ENCODE data around the gene OSBPL6. TPM values are rescaled to one million over a fixed set of nuclear protein-coding genes. Genes with fewer than 3 reads are reported as not detected.
A peak's percentile ranks its signal among the peaks of the same experiment; 100 is the strongest.
"Not testable (repeated sequence)": the region's sequence is repeated elsewhere in the genome, so short reads cannot be mapped to it uniquely, and the experiment has no call there.

The OSBPL6 gene
- 0.11 and 0.30 TPM in 2 replicates for total RNA-seq (2014; rRNA removed; shearing (Covaris generic); ENCODE audit: low replicate concordance)

GRCh38 chr2:178193823-178194599 is at the start of gene OSBPL6:
OSBPL6 (plus strand) TSS chr2:178194512; CDS start chr2:178306185, 111,673 bp downstream.
- H3K27ac ChIP-seq (ENCODE audit: low read length), result no peak within 1 kb of the TSS
- H3K27me3 ChIP-seq (ENCODE audit: low read length), result no peaks in the 10 kb centered on the region
- no peaks in the 10 kb centered on the region for H4K20me1 ChIP-seq (ENCODE audit: insufficient read depth, low read depth, low read length)
- peak within 1 kb of the TSS; percentile 87 for H3K4me2 ChIP-seq (ENCODE audit: low read depth, low read length, poor library complexity, severe bottlenecking)
- no peaks in the 10 kb centered on the region for H3K9me2 ChIP-seq (replicated peaks; ENCODE audit: insufficient read depth, low read length)
- H3K4me1 ChIP-seq (ENCODE audit: low read length), result peaks cover 16% of the 10 kb centered on the region
- no peak within 1 kb of the TSS for H2AFZ ChIP-seq (ENCODE audit: low read length)
- no peaks in the 10 kb centered on the region for H3K36me3 ChIP-seq (ENCODE audit: insufficient read depth, low read length)
- no peaks in the 10 kb centered on the region for H3K79me2 ChIP-seq (ENCODE audit: low read length)
- peak; percentile 69 for DNase-seq
- peak within 1 kb of the TSS; percentile 59 for H3K9ac ChIP-seq (ENCODE audit: low read length)
- peak within 1 kb of the TSS; percentile 66 for H3K4me3 ChIP-seq (ENCODE audit: low read length)
- no peaks in the 10 kb centered on the region for H3K9me3 ChIP-seq (ENCODE audit: low read length)

GRCh38 chr2:178152033-178152432 is 42.3 kb upstream of the OSBPL6 start:
- H3K9ac ChIP-seq (ENCODE audit: low read length), result no peak overlapping the region
- H3K36me3 ChIP-seq (ENCODE audit: insufficient read depth, low read length), result no peaks in the 10 kb centered on the region
- H3K27me3 ChIP-seq (ENCODE audit: low read length), result no peaks in the 10 kb centered on the region
- H2AFZ ChIP-seq (ENCODE audit: low read length), result no peak overlapping the region
- H3K9me3 ChIP-seq (ENCODE audit: low read length), result no peaks in the 10 kb centered on the region
- DNase-seq, result no peak
- H3K27ac ChIP-seq (ENCODE audit: low read length), result no peak overlapping the region
- H3K79me2 ChIP-seq (ENCODE audit: low read length), result no peaks in the 10 kb centered on the region
- H4K20me1 ChIP-seq (ENCODE audit: insufficient read depth, low read depth, low read length), result no peaks in the 10 kb centered on the region
- H3K4me3 ChIP-seq (ENCODE audit: low read length), result no peak overlapping the region
- H3K4me2 ChIP-seq (ENCODE audit: low read depth, low read length, poor library complexity, severe bottlenecking), result no peak overlapping the region
- no peaks in the 10 kb centered on the region for H3K9me2 ChIP-seq (replicated peaks; ENCODE audit: insufficient read depth, low read length)
- H3K4me1 ChIP-seq (ENCODE audit: low read length), result no peaks in the 10 kb centered on the region

GRCh38 chr2:178152542-178152941 is 41.8 kb upstream of the OSBPL6 start:
- no peak overlapping the region for H3K9ac ChIP-seq (ENCODE audit: low read length)
- H3K27ac ChIP-seq (ENCODE audit: low read length), result no peak overlapping the region
- H3K27me3 ChIP-seq (ENCODE audit: low read length), result no peaks in the 10 kb centered on the region
- DNase-seq, result no peak
- H3K36me3 ChIP-seq (ENCODE audit: insufficient read depth, low read length), result no peaks in the 10 kb centered on the region
- H3K4me1 ChIP-seq (ENCODE audit: low read length), result no peaks in the 10 kb centered on the region
- no peaks in the 10 kb centered on the region for H3K79me2 ChIP-seq (ENCODE audit: low read length)
- H4K20me1 ChIP-seq (ENCODE audit: insufficient read depth, low read depth, low read length), result no peaks in the 10 kb centered on the region
- H3K4me2 ChIP-seq (ENCODE audit: low read depth, low read length, poor library complexity, severe bottlenecking), result no peak overlapping the region
- H3K4me3 ChIP-seq (ENCODE audit: low read length), result no peak overlapping the region
- H3K9me2 ChIP-seq (replicated peaks; ENCODE audit: insufficient read depth, low read length), result no peaks in the 10 kb centered on the region
- H2AFZ ChIP-seq (ENCODE audit: low read length), result no peak overlapping the region
- no peaks in the 10 kb centered on the region for H3K9me3 ChIP-seq (ENCODE audit: low read length)

- no peak overlapping the region for H3K4me2 ChIP-seq (ENCODE audit: low read depth, low read length, poor library complexity, severe bottlenecking)
- no peaks in the 10 kb centered on the region for H3K27me3 ChIP-seq (ENCODE audit: low read length)
- no peak overlapping the region for H3K4me3 ChIP-seq (ENCODE audit: low read length)
- H4K20me1 ChIP-seq (ENCODE audit: insufficient read depth, low read depth, low read length), result no peaks in the 10 kb centered on the region
- H3K4me1 ChIP-seq (ENCODE audit: low read length), result no peaks in the 10 kb centered on the region
- H3K36me3 ChIP-seq (ENCODE audit: insufficient read depth, low read length), result no peaks in the 10 kb centered on the region
- H3K9ac ChIP-seq (ENCODE audit: low read length), result no peak overlapping the region
- DNase-seq, result no peak
- H3K79me2 ChIP-seq (ENCODE audit: low read length), result no peaks in the 10 kb centered on the region
- no peak overlapping the region for H3K27ac ChIP-seq (ENCODE audit: low read length)
- no peak overlapping the region for H2AFZ ChIP-seq (ENCODE audit: low read length)
- H3K9me3 ChIP-seq (ENCODE audit: low read length), result no peaks in the 10 kb centered on the region
- no peaks in the 10 kb centered on the region for H3K9me2 ChIP-seq (replicated peaks; ENCODE audit: insufficient read depth, low read length)
These were observed 41.3 kb upstream of the OSBPL6 start for GRCh38 chr2:178152977-178153376.

- not testable (repeated sequence) for H3K9ac ChIP-seq (ENCODE audit: low read length); H3K4me2 ChIP-seq (ENCODE audit: low read depth, low read length, poor library complexity, severe bottlenecking)
These were observed 40.4 kb upstream of the OSBPL6 start for GRCh38 chr2:178153878-178154277.

GRCh38 chr2:178155524-178155923 is 38.8 kb upstream of the OSBPL6 start:
- H3K27ac ChIP-seq (ENCODE audit: low read length), result no peak overlapping the region
- no peak overlapping the region for H3K9ac ChIP-seq (ENCODE audit: low read length)
- no peaks in the 10 kb centered on the region for H3K36me3 ChIP-seq (ENCODE audit: insufficient read depth, low read length)
- no peaks in the 10 kb centered on the region for H3K27me3 ChIP-seq (ENCODE audit: low read length)
- H3K79me2 ChIP-seq (ENCODE audit: low read length), result no peaks in the 10 kb centered on the region
- no peaks in the 10 kb centered on the region for H4K20me1 ChIP-seq (ENCODE audit: insufficient read depth, low read depth, low read length)
- H3K9me2 ChIP-seq (replicated peaks; ENCODE audit: insufficient read depth, low read length), result no peaks in the 10 kb centered on the region
- no peak for DNase-seq
- H3K4me3 ChIP-seq (ENCODE audit: low read length), result no peak overlapping the region
- no peak overlapping the region for H2AFZ ChIP-seq (ENCODE audit: low read length)
- H3K4me1 ChIP-seq (ENCODE audit: low read length), result no peaks in the 10 kb centered on the region
- no peaks in the 10 kb centered on the region for H3K9me3 ChIP-seq (ENCODE audit: low read length)
- H3K4me2 ChIP-seq (ENCODE audit: low read depth, low read length, poor library complexity, severe bottlenecking), result no peak overlapping the region

More at GRCh38 chr2:178153878-178154277, 40.4 kb upstream of the OSBPL6 start:
- not testable (repeated sequence) for H3K9me2 ChIP-seq (replicated peaks; ENCODE audit: insufficient read depth, low read length); H3K36me3 ChIP-seq (ENCODE audit: insufficient read depth, low read length); H3K4me1 ChIP-seq (ENCODE audit: low read length); DNase-seq; H4K20me1 ChIP-seq (ENCODE audit: insufficient read depth, low read depth, low read length); H3K27me3 ChIP-seq (ENCODE audit: low read length); H3K79me2 ChIP-seq (ENCODE audit: low read length); H3K4me3 ChIP-seq (ENCODE audit: low read length); H3K27ac ChIP-seq (ENCODE audit: low read length); H3K9me3 ChIP-seq (ENCODE audit: low read length); H2AFZ ChIP-seq (ENCODE audit: low read length)

- no peak overlapping the region for H2AFZ ChIP-seq (ENCODE audit: low read length)
- DNase-seq, result no peak
- H3K9me2 ChIP-seq (replicated peaks; ENCODE audit: insufficient read depth, low read length), result no peaks in the 10 kb centered on the region
- H3K9me3 ChIP-seq (ENCODE audit: low read length), result no peaks in the 10 kb centered on the region
- H3K4me2 ChIP-seq (ENCODE audit: low read depth, low read length, poor library complexity, severe bottlenecking), result no peak overlapping the region
- H3K36me3 ChIP-seq (ENCODE audit: insufficient read depth, low read length), result no peaks in the 10 kb centered on the region
- no peaks in the 10 kb centered on the region for H4K20me1 ChIP-seq (ENCODE audit: insufficient read depth, low read depth, low read length)
- no peak overlapping the region for H3K9ac ChIP-seq (ENCODE audit: low read length)
- no peaks in the 10 kb centered on the region for H3K27me3 ChIP-seq (ENCODE audit: low read length)
- no peak overlapping the region for H3K27ac ChIP-seq (ENCODE audit: low read length)
- no peaks in the 10 kb centered on the region for H3K79me2 ChIP-seq (ENCODE audit: low read length)
- H3K4me1 ChIP-seq (ENCODE audit: low read length), result no peaks in the 10 kb centered on the region
- H3K4me3 ChIP-seq (ENCODE audit: low read length), result no peak overlapping the region
These were observed 36.7 kb upstream of the OSBPL6 start for GRCh38 chr2:178157574-178157973.

GRCh38 chr2:178159966-178160365 is 34.3 kb upstream of the OSBPL6 start:
- Histone ChIP-seq H3K27me3 (ENCODE audit: low read length) (no peaks in the 10 kb centered on the region), H3K27ac (ENCODE audit: low read length) (no peak overlapping the region), H3K4me1 (ENCODE audit: low read length) (no peaks in the 10 kb centered on the region), H3K9ac (ENCODE audit: low read length) (no peak overlapping the region), H3K79me2 (ENCODE audit: low read length) (no peaks in the 10 kb centered on the region), H3K36me3 (ENCODE audit: insufficient read depth, low read length) (no peaks in the 10 kb centered on the region), H4K20me1 (ENCODE audit: insufficient read depth, low read depth, low read length) (no peaks in the 10 kb centered on the region), H3K4me3 (ENCODE audit: low read length) (no peak overlapping the region), H3K9me3 (ENCODE audit: low read length) (no peaks in the 10 kb centered on the region), H2AFZ (ENCODE audit: low read length) (no peak overlapping the region), H3K9me2 (replicated peaks; ENCODE audit: insufficient read depth, low read length) (no peaks in the 10 kb centered on the region), H3K4me2 (ENCODE audit: low read depth, low read length, poor library complexity, severe bottlenecking) (no peak overlapping the region)
- DNase-seq, result no peak

All from Karpas-422 (cell line).